DMS153 (cell line): Measurements from ENCODE around the gene ABHD12B.
"Not testable (repeated sequence)": the region's sequence is repeated elsewhere in the genome, so short reads cannot be mapped to it uniquely, and the experiment has no call there.

Source experiments
- DNase-seq: peaks from one replicate; lab custom pipeline; 2025; lab: John Stamatoyannopoulos, UW

The ABHD12B gene

DNA sequence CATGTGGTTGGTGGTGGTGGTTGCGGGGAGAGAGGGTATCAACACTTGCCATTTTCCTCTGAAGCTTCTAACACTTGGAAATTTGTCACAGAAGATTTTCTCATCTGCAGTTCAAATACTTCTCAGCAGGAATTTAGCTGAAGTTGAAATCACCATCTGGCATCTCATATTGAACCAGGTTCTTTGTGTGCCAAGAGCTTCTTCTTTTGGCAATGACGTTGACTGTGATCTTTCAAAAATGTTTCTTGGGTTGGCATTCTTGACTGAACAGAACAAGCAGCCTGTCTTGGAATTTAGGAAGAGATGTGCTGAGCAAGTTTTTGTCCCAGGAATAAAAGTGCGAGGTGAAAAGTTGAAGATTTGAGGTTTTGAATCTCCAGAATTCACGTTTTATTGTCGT, 32.2 kb upstream of the ABHD12B start:
- DNase-seq = no peak

GRCh38 chr14:50844391-50844790, 27.5 kb upstream of the ABHD12B start:
- DNase-seq = no peak

DNA sequence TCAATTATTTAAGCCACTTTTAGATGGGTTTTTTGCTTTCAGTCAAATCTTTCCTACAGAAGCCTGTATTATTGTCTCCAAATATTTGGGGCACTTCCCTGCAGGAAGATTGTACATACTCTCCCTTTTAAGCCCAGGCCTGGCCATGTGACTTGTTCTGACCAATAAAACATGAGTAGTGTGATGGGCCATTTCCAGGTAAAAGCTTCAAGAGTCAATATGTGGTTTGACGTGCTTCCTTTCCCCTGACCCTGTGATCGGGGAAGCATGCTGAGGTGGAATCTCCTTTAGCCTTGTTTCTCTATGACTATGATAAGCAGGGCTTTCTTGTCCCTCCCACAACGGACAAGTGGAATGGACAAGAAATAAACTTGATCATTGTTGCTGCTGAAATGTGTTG, 26.7 kb upstream of the ABHD12B start:
- DNase-seq = no peak

GRCh38 chr14:50846226-50846880, 25.5 kb upstream of the ABHD12B start:
- DNase-seq = no peak

- no peak for DNase-seq
Measured at GRCh38 chr14:50853891-50854290, 18.0 kb upstream of the ABHD12B start.

DNA sequence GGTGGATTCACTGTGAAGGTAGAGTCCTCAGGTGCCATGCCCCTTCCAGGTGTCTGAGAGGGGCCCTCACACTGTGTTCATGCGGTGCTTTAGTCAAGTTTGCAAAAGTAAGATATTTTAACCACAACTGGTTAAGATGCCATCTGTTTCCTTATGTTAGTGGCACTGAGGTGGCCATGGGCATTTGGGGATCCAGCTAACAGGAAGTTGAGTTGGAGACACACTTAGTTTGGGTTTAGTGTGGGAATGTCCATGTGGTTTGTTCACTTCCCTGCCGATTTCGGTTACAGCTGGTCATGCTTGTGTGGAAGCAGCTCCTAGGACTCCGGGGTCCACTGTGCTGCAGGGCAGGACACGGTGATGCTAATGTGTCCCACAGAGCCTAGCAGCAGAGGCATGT, 17.3 kb upstream of the ABHD12B start:
- no peak for DNase-seq

GRCh38 chr14:50855558-50855957, 16.3 kb upstream of the ABHD12B start:
- DNase-seq = no peak

GRCh38 chr14:50856660-50857059, 15.2 kb upstream of the ABHD12B start:
- no peak for DNase-seq

DNA sequence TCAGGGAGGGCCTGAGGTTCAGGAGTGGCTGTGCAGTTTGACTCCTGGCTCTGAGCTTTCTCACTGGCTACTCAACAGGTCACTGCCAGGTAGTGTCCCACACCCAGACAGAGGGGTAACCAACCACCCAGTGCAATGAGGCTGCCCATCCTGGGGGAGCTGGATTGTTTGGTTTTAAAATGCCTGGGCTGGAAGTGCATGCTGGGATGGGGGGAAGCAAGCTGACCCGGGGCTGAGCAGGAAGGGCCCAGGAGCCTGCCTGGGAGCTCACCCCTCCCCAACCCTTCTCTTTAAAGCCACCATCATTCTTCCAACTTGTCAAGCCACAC, 12.6 kb upstream of the ABHD12B start:
- DNase-seq = no peak

DNA sequence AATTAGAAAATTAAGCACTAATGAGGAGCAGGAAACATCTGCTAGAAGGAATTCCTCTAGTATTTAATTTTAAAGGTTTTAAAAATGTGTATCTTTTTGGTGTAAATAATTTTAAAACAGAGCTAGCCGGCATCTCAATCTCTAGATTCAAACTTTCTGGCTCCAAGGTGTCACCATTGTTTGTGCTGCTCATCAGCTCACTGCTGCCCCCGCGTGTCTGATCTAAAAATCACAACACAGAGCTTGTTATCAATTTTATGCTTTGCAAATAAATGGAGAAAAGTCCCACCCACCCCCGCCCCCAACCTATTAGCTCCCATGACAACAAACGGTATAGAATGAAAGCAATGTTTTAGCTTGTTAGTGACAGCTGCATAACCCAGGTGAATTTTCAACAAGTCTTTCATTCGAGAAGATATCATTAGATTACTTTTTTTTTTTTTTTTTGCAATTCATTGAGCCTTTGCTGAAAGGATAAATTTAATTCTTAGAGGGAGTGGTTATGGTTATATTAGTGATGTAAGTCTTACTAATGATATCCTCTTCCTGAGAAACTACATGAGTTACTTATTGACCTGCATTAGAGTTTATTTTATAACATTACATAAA, 11.3 kb upstream of the ABHD12B start:
- peak; percentile 79 for DNase-seq

GRCh38 chr14:50862036-50862570, 9.8 kb upstream of the ABHD12B start:
- no peak for DNase-seq

DNA sequence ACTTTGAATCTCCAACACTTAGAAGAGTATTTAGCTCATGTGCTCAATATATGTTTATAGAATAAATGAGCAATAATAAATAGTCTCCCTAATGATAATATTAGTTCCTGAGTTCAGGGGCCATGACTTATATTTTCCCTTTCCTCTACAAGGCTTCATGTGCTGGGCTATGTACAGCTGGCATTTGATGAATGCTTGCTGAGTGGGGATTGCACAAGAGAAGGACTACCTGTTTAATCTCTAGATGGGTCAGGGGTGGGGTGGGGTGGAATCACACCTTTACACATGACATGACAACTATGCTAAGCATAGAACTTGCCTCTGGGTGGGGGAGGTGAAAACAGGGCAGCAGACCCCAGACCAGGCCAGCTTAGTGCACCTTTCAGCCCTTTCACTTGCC, 7.6 kb upstream of the ABHD12B start:
- no peak for DNase-seq

- DNase-seq = no peak
Measured at GRCh38 chr14:50864946-50865345, 6.9 kb upstream of the ABHD12B start.

DNA sequence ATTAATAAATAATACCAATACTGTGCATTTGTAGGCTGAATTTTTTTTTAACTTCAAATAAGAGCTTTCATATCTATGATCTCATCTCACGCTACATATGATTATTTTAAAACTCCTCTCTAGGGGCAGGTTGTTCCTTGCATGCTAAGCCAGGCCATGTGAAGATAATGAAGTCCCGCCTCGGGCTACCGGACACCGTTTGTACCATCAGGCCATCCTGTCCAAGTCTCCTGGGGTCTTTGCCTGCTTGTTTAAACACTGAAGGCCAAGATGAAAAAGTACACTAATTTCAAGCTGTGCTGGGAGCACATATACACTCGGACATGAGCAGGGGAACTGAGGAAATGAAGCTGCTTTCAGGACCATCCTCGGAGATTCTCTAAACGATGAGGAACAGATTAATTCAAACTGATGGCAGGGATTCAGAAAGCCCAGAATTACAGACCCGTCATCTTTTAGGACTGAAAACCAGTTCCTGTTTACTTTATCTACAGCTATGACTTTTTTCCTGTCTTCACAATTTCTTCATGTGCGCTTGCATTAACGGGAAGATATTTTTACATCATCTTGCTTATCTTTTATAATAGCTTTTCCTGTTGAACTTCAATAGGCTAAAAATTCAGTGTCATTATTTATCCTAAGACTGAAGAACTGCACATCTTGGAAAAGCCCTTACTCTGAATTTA, 6.3 kb upstream of the ABHD12B start:
- DNase-seq = no peak

DNA sequence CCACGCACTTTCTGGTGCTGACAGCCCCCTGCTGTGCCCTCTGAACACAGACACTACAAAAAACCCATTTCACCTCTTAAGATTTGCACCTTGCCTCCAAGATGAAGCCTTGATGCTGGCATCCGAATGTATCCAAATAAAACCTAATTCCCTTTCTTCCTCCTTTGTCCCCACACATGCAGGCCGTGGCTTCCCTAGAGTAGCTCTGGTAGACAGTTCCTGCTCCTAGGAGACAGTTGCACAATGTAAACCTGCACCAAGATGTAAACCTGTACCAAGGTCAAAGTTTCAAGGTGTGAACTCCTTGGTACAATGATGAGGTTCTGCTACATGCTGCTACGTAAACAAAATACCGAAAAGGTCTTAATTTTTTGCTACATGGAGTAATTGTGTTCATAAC, 625 bp upstream of the ABHD12B start:
- no peak for DNase-seq

DNA sequence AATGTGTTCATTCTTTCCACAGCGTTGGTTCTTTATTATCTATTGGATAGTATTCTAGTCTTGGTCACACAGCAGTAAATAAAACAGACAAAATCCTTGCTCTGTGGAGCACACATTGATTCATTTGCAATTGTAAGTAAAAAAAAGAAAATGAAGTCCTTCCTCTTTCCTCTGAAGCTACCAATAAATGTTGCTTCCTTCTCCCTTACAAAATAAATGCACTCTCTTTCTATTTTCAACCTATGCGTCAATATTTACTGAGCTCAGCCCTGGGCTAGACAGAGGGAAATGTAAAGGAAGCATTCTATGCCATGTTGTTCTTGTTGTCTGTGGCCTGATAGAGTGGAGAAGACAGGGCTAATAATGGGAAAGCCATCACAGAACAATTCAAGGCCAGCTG, 2.9 kb downstream of the ABHD12B start:
- peak; percentile 74 for DNase-seq

DNA sequence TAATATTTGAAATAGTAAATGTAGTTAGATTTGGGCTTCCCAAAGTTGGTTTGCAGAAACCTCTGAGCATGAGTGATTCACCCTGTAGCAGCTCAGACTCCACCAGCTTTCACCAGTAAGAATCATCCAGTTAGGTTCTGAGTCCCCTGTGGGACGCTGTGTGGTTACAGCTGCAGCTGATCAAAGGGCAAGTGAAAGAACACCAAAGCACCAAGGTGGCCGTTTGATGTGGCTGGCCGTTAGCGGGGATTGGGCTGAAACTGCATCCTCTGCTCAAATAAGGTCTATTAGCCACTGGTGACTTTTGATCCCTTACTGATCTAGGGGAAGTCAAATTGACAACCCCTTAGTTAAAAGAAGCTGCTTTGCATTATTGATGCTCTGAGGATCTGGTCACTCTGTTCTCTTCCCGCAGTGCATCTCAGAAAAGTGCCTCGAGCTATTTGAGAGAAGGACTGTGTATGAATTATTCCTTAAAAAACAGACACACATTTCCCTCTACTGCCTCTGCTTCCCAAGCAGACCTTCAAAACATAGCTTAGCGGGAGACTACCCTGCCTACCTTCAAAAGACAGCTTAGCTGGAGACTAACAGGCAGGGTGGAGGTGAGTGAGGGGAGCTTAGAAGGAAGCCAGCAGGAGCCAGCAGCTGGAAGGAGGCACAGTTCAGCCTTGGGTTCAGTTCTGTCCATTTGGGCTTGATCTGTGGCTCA, 3.7 kb downstream of the ABHD12B start:
- no peak for DNase-seq

GRCh38 chr14:50882932-50883826, 11.3 kb downstream of the ABHD12B start:
- DNase-seq = no peak

- no peak for DNase-seq
Measured at GRCh38 chr14:50883827-50884197, 12.0 kb downstream of the ABHD12B start.

DNA sequence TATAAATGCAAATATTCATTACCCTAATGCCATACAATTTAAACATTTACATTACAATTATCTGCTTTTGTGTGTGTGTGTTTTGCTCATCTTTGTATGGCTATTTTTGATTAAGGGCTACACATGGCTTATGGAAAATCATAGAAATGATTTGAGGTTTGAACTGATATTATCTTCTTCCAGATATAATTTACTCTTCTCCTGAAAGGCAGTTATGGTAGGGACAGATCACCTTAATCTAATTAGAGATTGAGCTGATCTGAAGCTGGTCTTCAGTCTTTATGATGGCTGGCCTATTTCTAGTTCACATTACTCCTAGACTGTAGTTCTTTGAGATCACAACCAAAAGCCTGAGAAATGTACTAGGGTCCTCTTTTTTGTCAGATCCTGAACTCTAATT, 15.6 kb downstream of the ABHD12B start:
- no peak for DNase-seq

DNA sequence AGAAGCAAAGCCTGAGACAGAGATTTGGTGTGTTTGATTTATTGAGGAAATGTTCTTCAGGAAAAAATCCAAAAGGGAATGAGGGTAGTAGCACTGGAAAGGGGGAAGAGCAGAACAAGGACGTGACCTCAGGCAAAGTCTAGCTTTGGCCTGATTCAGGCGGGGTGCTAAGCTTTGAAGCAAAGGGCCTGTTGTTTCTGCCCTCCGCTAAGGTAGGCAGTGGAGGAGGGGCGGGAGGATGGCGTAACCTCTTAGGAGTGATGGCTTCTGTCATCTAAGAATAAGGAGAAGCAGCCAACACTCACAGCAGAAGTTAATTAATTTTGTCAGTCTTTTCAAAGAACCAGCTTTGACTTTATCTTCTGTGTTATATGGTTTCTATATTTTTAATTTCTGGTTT, 20.4 kb downstream of the ABHD12B start:
- no peak for DNase-seq

DNA sequence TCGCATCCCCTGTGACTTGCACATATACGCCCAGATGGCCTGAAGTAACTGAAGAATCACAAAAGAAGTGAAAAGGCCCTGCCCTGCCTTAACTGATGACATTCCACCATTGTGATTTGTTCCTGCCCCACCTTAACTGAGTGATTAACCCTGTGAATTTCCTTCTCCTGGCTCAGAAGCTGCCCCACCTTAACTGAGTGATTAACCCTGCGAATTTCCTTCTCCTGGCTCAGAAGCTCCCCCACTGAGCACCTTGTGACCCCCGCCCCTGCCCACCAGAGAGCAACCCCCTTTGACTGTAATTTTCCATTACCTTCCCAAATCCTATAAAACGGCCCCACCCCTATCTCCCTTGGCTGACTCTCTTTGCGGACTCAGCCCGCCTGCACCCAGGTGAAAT, 24.6 kb downstream of the ABHD12B start:
- not testable (repeated sequence) for DNase-seq
